ENCODE data around the gene ABCG1. TPM values are rescaled to one million over a fixed set of nuclear protein-coding genes. Genes with fewer than 3 reads are reported as not detected.

ABCG1 gene
- polyA plus RNA-seq, 1 donor from 2014 or later = 14.2 TPM

- Histone ChIP-seq H4K20me1 (ENCODE audit: insufficient read depth) (no peaks in the 10 kb centered on the region), H3K9me2 (ENCODE audit: insufficient read depth, low read length) (no peaks in the 10 kb centered on the region), H3K36me3 (ENCODE audit: insufficient read depth, low read length) (no peaks in the 10 kb centered on the region), H3K4me3 (ENCODE audit: low read length) (no peak overlapping the region), H3K4me2 (ENCODE audit: low read length) (no peak overlapping the region), H3F3A (ENCODE audit: insufficient read depth, low read length, poor library complexity, severe bottlenecking) (no peaks in the 10 kb centered on the region), H3K79me2 (replicated peaks; ENCODE audit: insufficient read depth, low read length) (no peaks in the 10 kb centered on the region), H3K27ac (ENCODE audit: low read length) (no peak overlapping the region), H3K27me3 (ENCODE audit: insufficient read depth, low read depth, low read length) (no peaks in the 10 kb centered on the region), H3K9ac (ENCODE audit: low read length) (no peak overlapping the region), H2AFZ (ENCODE audit: low read depth, low read length) (no peak overlapping the region), H3K9me3 (ENCODE audit: low read length) (no peaks in the 10 kb centered on the region)
- no peak for TF ChIP-seq REST (IDR thresholded peaks at IDR 0.05; ENCODE audit: borderline replicate concordance)
- TF ChIP-seq EZH2 (IDR thresholded peaks at IDR 0.05; ENCODE audit: borderline replicate concordance, insufficient read depth, low read length, poor library complexity, severe bottlenecking) = no peak
- no peak for TF ChIP-seq CTCF (IDR thresholded peaks at IDR 0.05; ENCODE audit: poor library complexity, severe bottlenecking)
- TF ChIP-seq POLR2AphosphoS5 (IDR thresholded peaks at IDR 0.05) = no peak
These were observed 37.4 kb downstream of the ABCG1 start for GRCh38 chr21:42256316-42256715.

- Histone ChIP-seq H3K9me2 (ENCODE audit: insufficient read depth, low read length) (no peaks in the 10 kb centered on the region), H3F3A (ENCODE audit: insufficient read depth, low read length, poor library complexity, severe bottlenecking) (no peaks in the 10 kb centered on the region), H4K20me1 (ENCODE audit: insufficient read depth) (no peaks in the 10 kb centered on the region), H3K4me3 (ENCODE audit: low read length) (no peak overlapping the region), H2AFZ (ENCODE audit: low read depth, low read length) (no peak overlapping the region), H3K9ac (ENCODE audit: low read length) (no peak overlapping the region), H3K27me3 (ENCODE audit: insufficient read depth, low read depth, low read length) (no peaks in the 10 kb centered on the region), H3K27ac (ENCODE audit: low read length) (no peak overlapping the region), H3K36me3 (ENCODE audit: insufficient read depth, low read length) (no peaks in the 10 kb centered on the region), H3K4me2 (ENCODE audit: low read length) (no peak overlapping the region), H3K9me3 (ENCODE audit: low read length) (no peaks in the 10 kb centered on the region), H3K79me2 (replicated peaks; ENCODE audit: insufficient read depth, low read length) (no peaks in the 10 kb centered on the region)
- TF ChIP-seq SMC3 (conservative IDR thresholded peaks at IDR 0.05; ENCODE audit: poor library complexity) = no peak
- TF ChIP-seq POLR2AphosphoS5 (IDR thresholded peaks at IDR 0.05) = no peak
- no peak for TF ChIP-seq EP300 (conservative IDR thresholded peaks at IDR 0.05; ENCODE audit: poor library complexity, severe bottlenecking)
- no peak for TF ChIP-seq CTCF (IDR thresholded peaks at IDR 0.05; ENCODE audit: poor library complexity, severe bottlenecking)
- no peak for TF ChIP-seq REST (IDR thresholded peaks at IDR 0.05; ENCODE audit: borderline replicate concordance)
- no peak for TF ChIP-seq EZH2 (IDR thresholded peaks at IDR 0.05; ENCODE audit: borderline replicate concordance, insufficient read depth, low read length, poor library complexity, severe bottlenecking)
- no peak for TF ChIP-seq RAD21 (conservative IDR thresholded peaks at IDR 0.05)
- TF ChIP-seq TAF1 (IDR thresholded peaks at IDR 0.05; ENCODE audit: low read depth) = no peak
- no peak for TF ChIP-seq MXI1 (conservative IDR thresholded peaks at IDR 0.05; ENCODE audit: poor library complexity, severe bottlenecking)
These were observed 38.3 kb downstream of the ABCG1 start for GRCh38 chr21:42257091-42257765.
